CD4-positive, alpha-beta memory T cell (primary cell): ENCODE results near the gene CFAP53. TPM values are rescaled to one million over a fixed set of nuclear protein-coding genes. Genes with fewer than 3 reads are reported as not detected.

Experiments used
- CTCF ChIA-PET: fragments of 350-600 bp; sonication (Branson Sonifier 250); formaldehyde crosslinking; loops from one replicate; lab custom pipeline; 2021; ENCODE audit warnings: inconsistent platforms; ENCODE audit not compliant: partially characterized antibody; lab: Charles Lee
- POLR2A ChIA-PET: fragments of 350-600 bp; sonication (Branson Sonifier 250); formaldehyde crosslinking; loops from one replicate; lab custom pipeline; 2021; ENCODE audit not compliant: partially characterized antibody; lab: Charles Lee
- DNase-seq, 5 donors: peaks; one replicate each; pipeline versions ENCODE4 v3.0.0 to v3.0.0-alpha.2; 2020 to 2022; ENCODE audit warnings: mixed read lengths in 1 of 5
- H3K27ac ChIP-seq: one replicate; pipeline ENCODE4 v1.7.0; 2013; ENCODE audit warnings: low read depth, low read length
- H3K27me3 ChIP-seq: 2 replicates; pipeline ENCODE4 v1.7.0; 2013; ENCODE audit warnings: mild to moderate bottlenecking, low read length, moderate library complexity; ENCODE audit not compliant: insufficient read depth
- H3K36me3 ChIP-seq: 2 replicates; pipeline ENCODE4 v1.7.0; 2013; ENCODE audit warnings: mild to moderate bottlenecking, low read length, moderate library complexity; ENCODE audit not compliant: insufficient read depth
- H3K4me1 ChIP-seq: 2 replicates; pipeline ENCODE4 v1.7.0; 2013; ENCODE audit warnings: mild to moderate bottlenecking, low read length, moderate library complexity; ENCODE audit not compliant: insufficient read depth
- H3K4me3 ChIP-seq, 2 donors: one replicate each; pipeline ENCODE4 v1.7.0; 2013; ENCODE audit warnings: low read length in 2 of 2, mild to moderate bottlenecking in 1 of 2
- H3K9me3 ChIP-seq, 2 donors: one replicate each; pipeline ENCODE4 v1.7.0; 2013; ENCODE audit warnings: low read length in 2 of 2, control low read depth in 1 of 2; ENCODE audit not compliant: control insufficient read depth in 1 of 2
- H3K27ac Mint-ChIP-seq, 7 donors: one replicate each; pipeline ENCODE4 v1.8.0; 2020 to 2021; ENCODE audit warnings: mixed read lengths in 7 of 7, mild to moderate bottlenecking in 6 of 7, inconsistent platforms in 3 of 7, moderate library complexity in 3 of 7
- H3K27me3 Mint-ChIP-seq, 2 donors: one replicate each; pipeline ENCODE4 v1.8.0; 2020 to 2021; ENCODE audit warnings: mixed read lengths in 2 of 2
- H3K36me3 Mint-ChIP-seq, 2 donors: one replicate each; pipeline ENCODE4 v1.8.0; 2020 to 2021; ENCODE audit warnings: mixed read lengths in 2 of 2, inconsistent platforms in 1 of 2, mild to moderate bottlenecking in 1 of 2
- H3K4me1 Mint-ChIP-seq, 4 donors: one replicate each; pipeline ENCODE4 v1.8.0; 2020 to 2021; ENCODE audit warnings: mixed read lengths in 4 of 4, mild to moderate bottlenecking in 1 of 4
- H3K4me3 Mint-ChIP-seq, 8 donors: one replicate each; pipeline ENCODE4 v1.8.0; 2020 to 2021; ENCODE audit warnings: mixed read lengths in 8 of 8, mild to moderate bottlenecking in 7 of 8, moderate library complexity in 6 of 8, inconsistent platforms in 3 of 8
- H3K9me3 Mint-ChIP-seq, 8 donors: one replicate each; pipeline ENCODE4 v1.8.0; 2020 to 2021; ENCODE audit warnings: mixed read lengths in 8 of 8, mild to moderate bottlenecking in 5 of 8, inconsistent platforms in 3 of 8, moderate library complexity in 1 of 8
- intact Hi-C: fragments of 100-400 bp; cut with micrococcal nuclease; formaldehyde crosslinking; loops from one replicate; pipeline ENCODE4 v1.15.1; 2023
- polyA plus RNA-seq, 2 donors: library from polyadenylated mRNA; unstranded; fragments of 300-500 nt; fragmentation: Illumina TruSeq; gene quantifications; one replicate each; pipeline ENCODE4 v1.2.3, GENCODE V29; 2021
- total RNA-seq, 2 experiments: library from RNA; stranded (reverse); gene quantifications; one replicate each; pipeline ENCODE4 v1.2.3, GENCODE V29; 2021

Gene CFAP53
- total and polyA plus RNA-seq, 4 experiments from 2014 or later, result 0.10 to 1.6 (median 0.76) TPM

DNA sequence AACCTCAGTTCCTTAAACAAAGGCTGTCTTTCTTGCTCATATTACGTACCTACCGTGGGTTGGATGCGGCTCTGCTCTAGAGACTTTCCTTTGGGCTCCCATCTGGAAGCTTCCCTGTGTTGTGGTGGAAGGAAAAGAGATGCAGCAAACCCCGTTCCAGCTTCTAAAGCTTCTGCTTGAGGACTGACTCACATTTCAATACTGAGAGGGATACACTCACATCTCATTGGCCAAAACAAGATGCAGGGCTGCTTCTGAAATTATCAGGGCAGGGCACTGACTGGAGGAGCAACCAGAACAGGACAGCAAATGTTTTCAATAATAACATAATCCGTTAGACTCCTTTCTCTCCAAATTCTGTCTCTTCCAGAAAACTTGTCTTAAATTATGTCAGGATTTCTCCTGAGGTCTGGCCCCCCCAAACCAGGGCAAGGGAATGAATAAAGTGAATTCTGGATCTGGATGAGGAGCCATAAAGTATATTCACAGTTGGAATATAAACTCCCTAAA, 66.9 kb downstream of the CFAP53 start:
- ChIA-PET POLR2A (no interaction called here), CTCF (no interaction called here)
- no peak overlapping the region for H3K4me3 Mint-ChIP-seq
- H3K27ac Mint-ChIP-seq, result no peak overlapping the region
- no peak for DNase-seq
- H3K27me3 ChIP-seq, result peaks cover 17% of the 10 kb centered on the region
- H3K4me1 ChIP-seq, result peaks cover 5% of the 10 kb centered on the region
- H3K4me3 ChIP-seq, result no peak overlapping the region
- intact Hi-C loops, result loop anchor here (5.0 kb wide), 1 partner anchor 687 kb away; no protein-coding TSS in a partner anchor
- H3K36me3 ChIP-seq, result no peaks in the 10 kb centered on the region
- H3K27ac ChIP-seq, result no peak overlapping the region
- H3K4me1 Mint-ChIP-seq, result peaks cover 3 to 15% (median 7%) of the 10 kb centered on the region in 4 donors
- no peaks in the 10 kb centered on the region for H3K36me3 Mint-ChIP-seq
- peaks cover 0 to 15% (median 10%) of the 10 kb centered on the region in 8 donors for H3K9me3 Mint-ChIP-seq
- H3K9me3 ChIP-seq, result no peaks in the 10 kb centered on the region
- peaks cover 45 to 47% of the 10 kb centered on the region in 2 donors for H3K27me3 Mint-ChIP-seq

DNA sequence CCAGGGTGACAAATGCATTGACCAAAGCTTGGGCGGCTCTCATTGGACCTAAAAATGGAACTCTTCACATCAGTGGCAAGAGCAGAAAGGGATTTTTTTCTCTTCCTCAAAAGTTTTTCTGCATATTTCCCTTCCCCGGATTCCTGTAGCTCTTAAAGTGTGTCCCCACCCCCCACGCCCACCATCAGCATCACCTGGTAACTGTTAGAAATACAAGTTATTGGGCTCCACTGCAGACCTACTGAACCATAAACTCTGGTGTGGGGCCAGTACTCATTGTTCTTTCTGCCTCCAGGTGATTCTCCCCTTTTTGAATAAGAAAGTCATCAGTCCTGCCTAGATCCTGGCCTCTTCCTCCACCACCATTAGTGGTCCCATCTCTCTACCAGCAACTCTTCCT, 70.0 kb downstream of the CFAP53 start:
- no peak overlapping the region for H3K27ac Mint-ChIP-seq

DNA sequence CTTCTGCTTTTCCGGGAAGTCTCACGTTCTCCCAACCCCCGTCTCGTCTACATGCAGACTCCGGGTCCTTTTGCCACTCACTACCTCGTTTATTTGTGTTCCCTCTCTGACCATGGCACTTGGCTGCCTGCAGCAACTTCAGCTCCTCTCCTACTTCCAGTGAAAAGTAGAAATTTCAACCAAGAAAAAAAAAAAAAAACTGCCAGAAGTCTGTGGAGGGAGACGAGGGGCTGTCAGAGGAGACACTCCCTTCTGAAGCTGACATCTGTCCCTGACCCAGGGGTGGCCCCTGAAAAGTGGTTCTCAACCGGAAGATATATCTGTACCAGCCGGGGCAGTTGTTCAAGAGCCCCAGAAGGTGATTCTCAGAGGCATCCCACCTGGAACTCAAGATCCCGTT, 70.6 kb downstream of the CFAP53 start:
- peaks cover 0 to 11% (median 5%) of the 10 kb centered on the region in 8 donors for H3K9me3 Mint-ChIP-seq
- peaks cover 45 to 58% of the 10 kb centered on the region in 2 donors for H3K27me3 Mint-ChIP-seq
- Histone ChIP-seq H3K36me3 (no peaks in the 10 kb centered on the region), H3K27me3 (peaks cover 22% of the 10 kb centered on the region), H3K9me3 (no peaks in the 10 kb centered on the region), H3K4me1 (peaks cover 12% of the 10 kb centered on the region), H3K27ac (no peak overlapping the region), H3K4me3 (no peak overlapping the region)
- H3K4me1 Mint-ChIP-seq, result peaks cover 5 to 21% (median 10%) of the 10 kb centered on the region in 4 donors
- no peak for DNase-seq
- intact Hi-C loops, result loop anchor here (5.0 kb wide), 1 partner anchor 683 kb away; no protein-coding TSS in a partner anchor
- ChIA-PET POLR2A (no interaction called here), CTCF (interaction anchor here (1.2 to 2.7 kb wide), 2 partner anchors 12 to 162 kb away, joined by 3 to 12 read pairs; no protein-coding TSS in a partner anchor)
- no peaks in the 10 kb centered on the region for H3K36me3 Mint-ChIP-seq
- H3K27ac Mint-ChIP-seq, result no peak overlapping the region
- peak overlapping the region; percentile 30 to 85 (median 51) for H3K4me3 Mint-ChIP-seq

More for the DNA sequence above, 70.0 kb downstream of the CFAP53 start:
- peak overlapping the region in 7 of 8 donors; percentile 8 to 71 (median 20) for H3K4me3 Mint-ChIP-seq
- no peaks in the 10 kb centered on the region for H3K36me3 Mint-ChIP-seq
- H3K4me1 Mint-ChIP-seq, result peaks cover 5 to 21% (median 10%) of the 10 kb centered on the region in 4 donors
- intact Hi-C loops, result loop anchor here (5.0 kb wide), 1 partner anchor 684 kb away; no protein-coding TSS in a partner anchor
- H3K9me3 Mint-ChIP-seq, result peaks cover 0 to 14% (median 10%) of the 10 kb centered on the region in 8 donors
- DNase-seq, result no peak
- CTCF ChIA-PET, result interaction anchor here (2.7 kb wide), 1 partner anchor 12 kb away, joined by 12 read pairs; no protein-coding TSS in a partner anchor
- Histone ChIP-seq H3K36me3 (no peaks in the 10 kb centered on the region), H3K4me1 (peaks cover 12% of the 10 kb centered on the region), H3K4me3 (no peak overlapping the region), H3K27me3 (peaks cover 22% of the 10 kb centered on the region), H3K27ac (no peak overlapping the region), H3K9me3 (no peaks in the 10 kb centered on the region)
- peaks cover 49 to 57% of the 10 kb centered on the region in 2 donors for H3K27me3 Mint-ChIP-seq
- POLR2A ChIA-PET, result no interaction called here

DNA sequence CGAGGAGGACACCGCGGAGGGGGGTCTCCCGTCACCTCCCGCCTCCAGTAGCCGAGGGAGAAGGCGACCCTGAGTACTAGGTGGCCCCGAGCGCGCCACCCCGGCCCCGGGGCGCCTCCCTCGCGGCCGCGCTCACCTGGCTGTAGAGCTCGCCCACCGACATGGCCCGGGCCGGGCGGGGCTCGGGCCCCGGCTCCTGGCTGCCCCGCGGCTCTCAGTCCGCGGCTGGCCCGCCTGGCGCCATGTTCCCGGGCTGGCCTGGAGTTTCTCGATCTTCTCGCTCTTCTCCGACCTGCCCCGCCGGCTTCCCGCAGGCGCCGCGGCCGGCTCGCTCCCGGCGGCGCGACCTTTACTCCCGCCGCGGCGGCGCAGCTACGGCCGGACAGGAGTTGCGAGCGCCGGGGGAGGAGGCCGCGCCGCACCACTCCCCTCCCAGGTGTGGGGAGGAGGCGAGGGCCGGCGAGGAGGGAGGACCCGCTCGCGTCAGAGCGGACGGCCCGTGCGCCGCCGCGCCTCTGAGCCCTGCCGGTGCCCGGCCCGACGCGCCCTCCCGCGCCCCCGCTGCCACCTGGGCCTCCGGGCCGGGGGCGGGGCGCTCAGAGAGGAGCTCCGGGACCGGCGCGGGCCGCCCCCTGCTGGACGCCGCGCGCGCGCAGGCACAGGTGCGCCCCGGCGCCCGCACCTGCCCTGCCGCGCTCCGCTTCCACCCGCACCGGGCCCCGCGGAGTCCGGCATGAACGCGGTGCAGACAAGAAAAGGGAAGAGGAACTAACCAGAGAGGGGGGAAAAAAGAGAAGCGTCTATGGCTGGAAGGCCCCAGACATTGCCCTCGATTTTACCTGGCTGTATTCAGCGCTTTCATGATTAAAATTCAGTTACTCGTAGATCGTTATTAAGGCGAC, 71.4 kb downstream of the CFAP53 start, which contains the start of gene MYO5B:
TSS of gene MYO5B (minus strand) at position 517 of the 902 bp plus-strand sequence. CDS start at position 163, 354 bp downstream.
- CTCF ChIA-PET, result interaction anchor here (0.5 to 2.7 kb wide), 4 partner anchors 8 to 1240 kb away, joined by 3 to 12 read pairs (median 3); no protein-coding TSS in a partner anchor
- Mint-ChIP-seq H3K9me3 (peaks cover 0 to 6% (median 0%) of the 10 kb centered on the region in 8 donors), H3K4me3 (peak within 1 kb of the TSS; percentile 46 to 85 (median 70)), H3K36me3 (no peaks in the 10 kb centered on the region), H3K4me1 (peaks cover 5 to 21% (median 10%) of the 10 kb centered on the region in 4 donors), H3K27ac (no peak within 1 kb of the TSS), H3K27me3 (peaks cover 41 to 56% of the 10 kb centered on the region in 2 donors)
- intact Hi-C loops, result loop anchor here (5.0 kb wide), 1 partner anchor 683 kb away; no protein-coding TSS in a partner anchor
- DNase-seq, result peak in 4 of 5 donors; percentile 26 to 39 (median 34)
- H3K4me3 ChIP-seq, result peak within 1 kb of the TSS in 1 of 2 donors; percentile 31
- H3K4me1 ChIP-seq, result peaks cover 12% of the 10 kb centered on the region
- peaks cover 22% of the 10 kb centered on the region for H3K27me3 ChIP-seq
- POLR2A ChIA-PET, result interaction anchor here (0.6 kb wide), 1 partner anchor 890 kb away, joined by 3 read pairs; no protein-coding TSS in a partner anchor
- H3K9me3 ChIP-seq, result no peaks in the 10 kb centered on the region
- no peak within 1 kb of the TSS for H3K27ac ChIP-seq
- H3K36me3 ChIP-seq, result no peaks in the 10 kb centered on the region

DNA sequence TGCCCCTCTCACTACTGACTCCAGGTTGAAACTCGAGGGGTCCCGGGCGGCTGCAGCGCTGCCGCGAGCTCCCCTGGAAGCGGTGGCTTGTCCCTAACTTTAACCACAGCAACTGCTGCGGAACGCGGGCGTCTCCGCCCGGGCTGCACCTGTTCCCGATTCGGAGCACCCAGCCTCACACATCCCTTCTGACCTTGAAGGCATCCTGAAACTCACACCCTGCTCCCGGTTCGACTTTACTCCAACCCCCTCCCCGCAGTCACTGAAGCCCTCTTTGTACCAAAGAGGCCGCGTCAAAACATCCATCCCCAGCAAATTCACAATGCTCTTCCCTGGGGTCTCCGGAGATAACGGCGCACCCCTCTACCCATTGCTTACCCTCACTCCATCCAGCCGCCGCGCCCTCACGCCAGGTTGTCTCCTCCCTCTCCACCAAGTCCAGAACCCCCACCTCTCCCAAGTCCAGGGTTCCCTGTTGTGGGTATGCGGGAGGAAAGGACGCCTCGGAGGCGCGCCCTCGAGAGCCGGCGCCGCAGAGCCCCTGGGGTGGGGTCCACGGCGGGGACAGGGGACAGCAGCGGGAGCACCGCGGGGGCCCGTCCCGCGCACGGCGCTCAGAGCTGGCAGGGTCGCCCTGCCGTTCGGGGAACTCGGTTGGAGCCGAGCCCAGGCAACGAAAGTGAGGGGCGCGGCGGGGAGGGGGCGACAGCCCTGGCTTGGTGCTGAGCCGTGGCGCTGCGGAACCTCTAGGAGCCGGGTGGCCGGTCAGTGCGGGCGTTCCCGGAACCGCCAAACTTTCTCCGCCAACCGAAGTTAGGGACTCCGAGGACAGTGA, 72.3 kb downstream of the CFAP53 start:
- H3K36me3 Mint-ChIP-seq, result no peaks in the 10 kb centered on the region
- no peak for DNase-seq
- Histone ChIP-seq H3K27ac (no peak overlapping the region), H3K4me1 (peaks cover 12% of the 10 kb centered on the region), H3K36me3 (no peaks in the 10 kb centered on the region), H3K9me3 (no peaks in the 10 kb centered on the region), H3K27me3 (peaks cover 22% of the 10 kb centered on the region), H3K4me3 (no peak overlapping the region)
- peaks cover 5 to 21% (median 11%) of the 10 kb centered on the region in 4 donors for H3K4me1 Mint-ChIP-seq
- peak overlapping the region; percentile 41 to 76 (median 67) for H3K4me3 Mint-ChIP-seq
- POLR2A ChIA-PET, result no interaction called here
- CTCF ChIA-PET, result interaction anchor here (1.0 to 1.2 kb wide), 2 partner anchors 9 to 163 kb away, joined by 3 read pairs; no protein-coding TSS in a partner anchor
- H3K27me3 Mint-ChIP-seq, result peaks cover 39 to 56% of the 10 kb centered on the region in 2 donors
- H3K9me3 Mint-ChIP-seq, result peaks cover 0 to 4% (median 0%) of the 10 kb centered on the region in 8 donors
- intact Hi-C loops, result no loop called here
- H3K27ac Mint-ChIP-seq, result no peak overlapping the region

DNA sequence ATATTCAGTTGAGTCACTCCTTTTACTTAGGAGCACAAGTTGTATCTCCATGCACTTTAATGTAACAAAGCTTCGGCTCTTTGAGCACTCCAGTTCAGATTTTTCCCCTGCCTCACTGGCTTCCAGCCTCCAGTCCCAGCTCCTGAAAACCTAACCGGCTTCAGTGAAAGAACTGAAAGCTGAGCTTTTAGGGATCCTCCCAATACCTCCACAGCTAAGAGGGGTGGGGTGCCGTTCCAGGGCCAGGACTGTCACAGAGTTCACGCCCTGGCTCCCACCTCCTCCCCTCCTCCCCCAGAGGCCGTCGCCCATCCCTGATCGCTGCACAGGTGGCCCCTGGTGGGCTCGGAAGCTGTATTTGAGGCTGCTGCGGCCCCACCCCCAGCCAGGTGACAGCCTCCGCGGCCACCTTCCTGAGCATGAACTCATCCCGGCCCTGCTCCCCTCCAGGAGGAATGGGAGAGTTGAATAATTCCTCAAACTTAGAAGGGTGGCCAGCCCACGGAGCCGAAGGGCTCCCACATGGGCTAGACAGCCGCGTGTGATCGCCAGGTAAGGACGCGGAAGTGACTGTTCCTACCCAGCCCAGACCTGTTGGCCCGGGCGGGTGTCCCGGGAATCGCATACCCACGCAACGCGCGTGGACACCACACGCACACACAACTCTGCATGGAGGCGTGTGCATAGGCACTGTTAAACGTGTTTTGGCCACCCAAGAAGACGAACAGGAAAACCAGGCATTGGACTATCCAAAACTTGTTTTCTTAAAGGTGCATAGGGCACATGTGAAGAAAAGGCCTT, 73.1 kb downstream of the CFAP53 start:
- peak overlapping the region in 7 of 8 donors; percentile 41 to 76 (median 69) for H3K4me3 Mint-ChIP-seq
- CTCF ChIA-PET, result no interaction called here
- peaks cover 22% of the 10 kb centered on the region for H3K27me3 ChIP-seq

More for the DNA sequence above, 73.1 kb downstream of the CFAP53 start:
- H3K4me1 ChIP-seq, result peaks cover 12% of the 10 kb centered on the region
- no peak overlapping the region for H3K27ac ChIP-seq
- H3K36me3 ChIP-seq, result no peaks in the 10 kb centered on the region
- POLR2A ChIA-PET, result no interaction called here
- H3K4me3 ChIP-seq, result no peak overlapping the region
- DNase-seq, result no peak
- Mint-ChIP-seq H3K27ac (peak overlapping the region in 1 of 7 donors; percentile 66), H3K9me3 (peaks cover 0 to 4% (median 0%) of the 10 kb centered on the region in 8 donors), H3K4me1 (peaks cover 5 to 21% (median 11%) of the 10 kb centered on the region in 4 donors), H3K27me3 (peaks cover 41 to 55% of the 10 kb centered on the region in 2 donors), H3K36me3 (no peaks in the 10 kb centered on the region)
- H3K9me3 ChIP-seq, result no peaks in the 10 kb centered on the region
- intact Hi-C loops, result no loop called here
